Heart left ventricle (tissue), 13 donors: ENCODE results near the gene KANK2.

Experiments used
- POLR2A ChIP-seq, 2 donors: fragments of 450-650 bp; IDR thresholded peaks; one replicate each; pipeline ENCODE4 v1.6.1; 2017; ENCODE audit warnings: antibody characterized with exemption in 2 of 2, mild to moderate bottlenecking in 2 of 2, moderate library complexity in 2 of 2
- TF ChIP-seq, protein P1 (sequence below), 12 donors: fragments of 200-600 bp; sonication (generic) in 4 of 12; IDR thresholded peaks; one replicate each; pipeline versions ENCODE4 v1.5.0 to v1.8.0; 2018 to 2022; ENCODE audit warnings: antibody characterized with exemption in 12 of 12, mild to moderate bottlenecking in 5 of 12
- donor health status: ischemic (EF 13 %, LVEDD 7.1; RV severe dilation, severe dysfunction).
- donor health status: DM: no; HTN: yes; CAD: no.
- donor health status: DM: no; HTN: no; CAD: no.
- donor health status: ischemic (EF 25% LVEDD 6.9; RV normal size, moderate dysfunction).
- donor health status: ischemic (EF 25% LVEDD 5.7; RV mildly dilated, moderate dysfunction).
- donor health status: ischemic (EF 35%, LVEDD 5.7; RV mildly dilated, moderate dysfunction).
- donor health status: nonischemic (EF 11% LVEDD 7.7; RV severe dilation, severe dysfunction).
- donor health status: DM: yes; HTN: yes; CAD: no.
- donor health status: PGD.
- donor health status: ischemic (EF 29% LVEDD 5.4; RV normal size, mild dysfunction).
- donor health status: nonischemic (EF 23%, LVEDD 6.1; RV moderate dilation, normal function).

DNA sequence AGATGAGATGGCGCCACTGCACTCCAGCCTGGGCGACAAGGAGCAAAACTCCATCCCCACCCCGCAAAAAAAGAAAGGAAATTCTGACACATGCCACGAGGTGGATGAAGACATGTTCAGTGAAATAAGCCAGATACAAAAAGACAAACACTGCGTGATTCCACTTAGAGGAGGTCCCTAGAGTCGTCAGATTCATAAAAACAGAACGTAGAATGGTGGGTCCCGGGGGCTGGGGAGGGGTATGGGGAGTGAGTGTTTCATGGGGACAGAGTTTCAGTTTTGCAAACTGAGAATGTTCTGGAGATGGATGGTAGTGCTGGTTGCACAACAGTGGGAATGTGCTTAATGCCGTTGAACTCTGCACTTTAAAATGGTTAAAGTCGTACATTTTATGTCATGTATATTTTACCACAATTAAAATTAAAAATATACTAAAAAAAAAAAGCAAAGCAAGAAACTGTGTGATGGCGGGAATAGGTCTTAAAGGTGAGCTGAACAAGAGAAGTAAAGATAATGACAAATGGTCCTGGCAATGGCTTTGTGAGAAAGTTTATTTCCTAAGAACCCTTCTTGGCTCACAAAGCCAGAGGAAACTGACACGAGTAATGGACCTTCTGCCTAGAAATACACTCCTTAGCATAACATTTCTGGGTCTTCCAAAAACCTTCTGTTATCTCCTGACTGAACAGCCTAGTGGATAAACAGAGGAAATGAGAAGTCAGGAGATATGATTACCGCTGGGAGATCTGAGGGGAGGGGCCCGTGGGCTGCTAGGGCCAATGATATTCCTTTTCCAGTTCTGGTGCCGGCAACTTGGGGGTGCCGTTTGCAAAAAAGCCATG, 37.5 kb downstream of the KANK2 start:
- TF ChIP-seq, protein P1, sequence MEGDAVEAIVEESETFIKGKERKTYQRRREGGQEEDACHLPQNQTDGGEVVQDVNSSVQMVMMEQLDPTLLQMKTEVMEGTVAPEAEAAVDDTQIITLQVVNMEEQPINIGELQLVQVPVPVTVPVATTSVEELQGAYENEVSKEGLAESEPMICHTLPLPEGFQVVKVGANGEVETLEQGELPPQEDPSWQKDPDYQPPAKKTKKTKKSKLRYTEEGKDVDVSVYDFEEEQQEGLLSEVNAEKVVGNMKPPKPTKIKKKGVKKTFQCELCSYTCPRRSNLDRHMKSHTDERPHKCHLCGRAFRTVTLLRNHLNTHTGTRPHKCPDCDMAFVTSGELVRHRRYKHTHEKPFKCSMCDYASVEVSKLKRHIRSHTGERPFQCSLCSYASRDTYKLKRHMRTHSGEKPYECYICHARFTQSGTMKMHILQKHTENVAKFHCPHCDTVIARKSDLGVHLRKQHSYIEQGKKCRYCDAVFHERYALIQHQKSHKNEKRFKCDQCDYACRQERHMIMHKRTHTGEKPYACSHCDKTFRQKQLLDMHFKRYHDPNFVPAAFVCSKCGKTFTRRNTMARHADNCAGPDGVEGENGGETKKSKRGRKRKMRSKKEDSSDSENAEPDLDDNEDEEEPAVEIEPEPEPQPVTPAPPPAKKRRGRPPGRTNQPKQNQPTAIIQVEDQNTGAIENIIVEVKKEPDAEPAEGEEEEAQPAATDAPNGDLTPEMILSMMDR (IDR thresholded peaks at IDR 0.05) = peak in 1 of 12 donors; percentile 12
- no peak for TF ChIP-seq POLR2A (IDR thresholded peaks at IDR 0.05)
